ENCODE measurements around the gene SCUBE2.
A peak's percentile ranks its signal among the peaks of the same experiment; 100 is the strongest.

SCUBE2 gene

DNA sequence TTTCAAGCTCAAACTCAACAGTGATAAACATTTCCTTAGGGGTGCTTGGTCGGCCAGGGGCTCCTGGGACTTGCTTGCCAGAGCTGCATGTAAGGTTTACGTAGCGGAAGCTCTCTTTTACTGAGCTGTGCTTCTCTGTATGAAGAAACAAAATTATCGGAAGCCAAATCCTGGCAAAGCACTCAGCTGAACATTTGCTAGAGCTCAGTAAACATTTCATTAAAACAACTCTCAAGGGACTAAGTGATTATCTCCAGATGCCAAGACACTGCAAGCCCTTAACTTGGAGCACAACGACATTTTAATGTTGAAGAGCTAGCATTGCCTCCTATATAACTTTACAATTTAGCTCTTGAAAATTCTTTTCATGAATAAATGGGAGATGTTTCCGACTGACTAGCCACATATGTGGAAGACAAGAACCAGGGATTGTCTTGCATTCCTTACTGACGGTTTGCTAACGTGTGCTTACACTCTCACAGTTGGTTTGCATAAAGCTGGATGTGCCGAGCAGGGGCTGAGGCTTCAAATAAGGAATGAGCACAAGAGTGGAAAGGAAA, 43.4 kb downstream of the SCUBE2 start:
- DNase-seq (ENCODE audit: extremely low read depth in 1 of 2, low read depth in 1 of 2) = no peak

DNA sequence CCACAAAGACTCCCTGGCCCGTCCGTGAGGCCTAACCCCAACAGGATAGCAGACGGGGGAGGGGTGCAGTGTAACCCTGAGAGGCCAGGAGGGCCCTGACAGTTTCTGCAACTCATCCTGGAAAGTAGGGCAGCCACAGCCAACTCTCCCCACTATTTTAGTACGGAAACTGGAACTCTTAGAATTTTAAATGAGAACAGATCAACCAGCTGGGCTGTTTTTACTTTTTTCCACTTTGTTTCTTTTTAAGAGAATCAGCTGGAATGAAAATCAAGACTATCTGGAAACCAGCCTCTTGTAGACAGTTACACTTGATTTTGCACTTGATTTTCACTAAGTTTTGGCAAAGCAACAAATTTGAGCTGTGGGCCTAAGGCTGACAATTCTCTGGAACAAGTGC, 44.9 kb downstream of the SCUBE2 start:
- no peak for DNase-seq (ENCODE audit: extremely low read depth in 1 of 2, low read depth in 1 of 2)

DNA sequence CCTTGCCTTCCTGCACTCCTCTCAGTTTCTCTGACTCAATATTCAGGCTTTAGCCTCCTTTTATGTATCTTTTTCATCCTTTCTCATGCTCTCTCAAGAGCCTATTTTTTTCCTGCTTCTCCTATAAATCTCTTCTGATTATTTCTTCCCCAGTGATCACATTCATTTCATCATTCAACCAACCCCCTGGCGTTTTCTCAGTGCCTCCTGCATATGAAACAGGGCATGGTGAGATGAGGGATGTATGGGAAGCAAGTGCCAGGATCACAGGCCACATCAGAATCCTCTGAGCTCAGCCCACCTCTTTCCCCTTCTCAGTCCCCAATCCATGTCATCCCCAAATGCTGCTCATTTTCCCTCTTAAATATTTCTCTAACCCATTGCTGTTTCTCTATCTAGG, 48.9 kb downstream of the SCUBE2 start:
- no peak for DNase-seq (ENCODE audit: extremely low read depth in 1 of 2, low read depth in 1 of 2)

DNA sequence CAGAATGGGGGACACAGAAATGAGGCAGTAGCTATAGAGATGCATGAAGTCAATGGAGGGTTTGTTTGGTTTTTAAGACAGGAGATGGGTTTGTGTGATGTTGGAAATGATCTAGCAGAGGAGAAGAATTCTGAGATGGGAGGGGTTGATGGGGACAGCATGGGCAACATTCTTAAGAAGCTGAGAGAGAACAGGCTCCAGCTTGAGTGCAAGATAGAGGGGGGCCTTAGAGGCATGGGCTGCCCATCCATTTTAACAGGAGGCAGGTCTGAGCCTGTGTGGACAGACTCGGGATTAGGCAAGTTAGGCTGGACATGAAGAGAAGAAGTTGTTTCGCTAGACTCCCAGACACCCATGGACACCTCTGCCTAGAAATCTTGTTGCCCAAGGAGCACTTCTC, 49.7 kb downstream of the SCUBE2 start:
- DNase-seq (ENCODE audit: extremely low read depth in 1 of 2, low read depth in 1 of 2) = no peak

DNA sequence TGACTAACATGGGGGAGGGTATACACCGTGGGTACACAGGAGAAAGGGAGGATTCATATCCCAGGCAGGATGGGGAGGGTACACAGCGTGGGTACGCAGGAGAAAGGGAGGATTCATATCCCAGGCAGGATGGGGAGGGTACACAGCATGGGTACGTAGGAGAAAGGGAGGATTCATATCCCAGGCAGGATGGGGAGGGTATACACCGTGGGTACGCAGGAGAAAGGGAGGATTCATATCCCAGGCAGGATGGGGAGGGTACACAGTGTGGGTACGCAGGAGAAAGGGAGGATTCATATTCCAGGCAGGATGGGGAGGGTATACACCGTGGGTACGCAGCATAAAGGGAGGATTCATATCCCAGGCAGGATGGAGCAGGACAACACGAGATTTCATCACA, 51.0 kb downstream of the SCUBE2 start:
- DNase-seq (ENCODE audit: extremely low read depth in 1 of 2, low read depth in 1 of 2) = no peak

DNA sequence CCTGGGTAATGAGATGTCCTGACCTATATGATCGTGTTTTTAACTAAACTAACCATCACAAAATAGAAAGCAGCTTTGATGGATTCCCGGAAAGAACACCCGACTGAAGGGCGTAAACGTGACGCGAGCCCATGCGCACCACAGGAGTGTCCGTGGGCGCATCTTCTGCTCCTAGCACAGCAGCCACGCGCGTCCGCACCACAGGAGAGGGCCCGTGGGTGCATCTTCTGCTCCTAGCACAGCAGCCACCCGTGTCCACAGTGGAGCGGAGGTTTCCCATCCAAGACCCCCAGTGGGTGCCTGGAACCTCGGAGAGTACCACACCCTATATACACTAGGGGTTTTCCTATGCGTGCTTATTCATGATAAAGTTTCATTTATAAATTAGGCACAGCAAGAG, 51.5 kb downstream of the SCUBE2 start:
- no peak for DNase-seq (ENCODE audit: extremely low read depth in 1 of 2, low read depth in 1 of 2)

DNA sequence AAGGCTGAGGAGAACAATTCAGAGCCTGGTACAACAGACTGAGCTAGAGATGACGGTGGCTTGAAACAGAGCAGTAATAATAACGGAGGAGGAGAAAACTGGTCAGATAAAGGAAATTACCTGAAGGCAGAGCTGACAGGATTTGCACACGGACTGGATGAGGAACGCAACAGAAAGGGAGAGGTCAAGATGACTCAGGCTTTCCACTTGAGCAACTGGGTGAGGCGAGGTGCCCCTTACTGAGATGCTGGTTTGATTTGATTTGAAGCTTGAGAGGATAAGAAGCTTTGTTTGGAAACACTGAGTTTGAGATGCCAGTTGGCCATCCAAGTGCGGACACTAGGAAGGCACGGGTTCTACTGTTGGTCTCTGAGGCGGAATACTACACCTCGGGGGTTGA, 52.2 kb downstream of the SCUBE2 start:
- no peak for DNase-seq (ENCODE audit: extremely low read depth in 1 of 2, low read depth in 1 of 2)

DNA sequence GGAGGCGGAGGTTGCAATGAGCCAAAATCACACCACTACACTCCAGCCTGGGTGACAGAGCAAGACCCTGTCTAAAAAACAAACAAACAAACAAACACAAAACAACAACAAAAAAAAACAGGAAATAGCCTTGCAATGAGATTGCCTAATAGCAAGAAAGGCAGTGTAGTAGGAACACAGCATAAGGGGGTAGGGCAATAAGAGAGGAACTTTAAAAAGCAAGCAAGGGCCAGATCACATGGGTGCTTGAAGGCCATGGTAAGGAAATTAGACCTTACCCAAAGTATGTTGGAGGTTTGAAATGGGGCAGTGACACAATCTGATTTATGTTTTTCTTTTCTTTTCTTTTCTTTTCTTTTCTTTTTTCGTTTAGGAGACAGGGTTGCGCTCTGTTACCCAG, 52.9 kb downstream of the SCUBE2 start:
- no peak for DNase-seq (ENCODE audit: extremely low read depth in 1 of 2, low read depth in 1 of 2)

DNA sequence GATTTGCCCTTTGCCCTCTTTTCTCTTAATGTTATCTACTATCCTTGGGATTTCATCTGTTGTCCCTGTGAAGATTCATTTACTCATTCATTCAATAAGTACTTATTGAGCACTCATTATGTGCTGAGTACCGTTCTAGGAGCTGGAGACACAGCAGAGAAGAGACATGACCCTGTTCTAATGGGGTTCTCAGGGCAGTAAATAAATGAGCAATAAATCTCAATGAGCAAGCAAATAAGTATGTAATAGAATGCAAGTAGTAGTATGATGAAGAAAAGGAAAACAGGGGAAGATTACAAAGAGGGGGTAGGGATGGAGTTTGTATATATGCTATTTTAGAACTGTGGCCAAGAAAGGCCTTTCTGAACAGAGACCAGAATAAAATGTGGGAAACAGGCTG, 53.4 kb downstream of the SCUBE2 start:
- no peak for DNase-seq (ENCODE audit: extremely low read depth in 1 of 2, low read depth in 1 of 2)

DNA sequence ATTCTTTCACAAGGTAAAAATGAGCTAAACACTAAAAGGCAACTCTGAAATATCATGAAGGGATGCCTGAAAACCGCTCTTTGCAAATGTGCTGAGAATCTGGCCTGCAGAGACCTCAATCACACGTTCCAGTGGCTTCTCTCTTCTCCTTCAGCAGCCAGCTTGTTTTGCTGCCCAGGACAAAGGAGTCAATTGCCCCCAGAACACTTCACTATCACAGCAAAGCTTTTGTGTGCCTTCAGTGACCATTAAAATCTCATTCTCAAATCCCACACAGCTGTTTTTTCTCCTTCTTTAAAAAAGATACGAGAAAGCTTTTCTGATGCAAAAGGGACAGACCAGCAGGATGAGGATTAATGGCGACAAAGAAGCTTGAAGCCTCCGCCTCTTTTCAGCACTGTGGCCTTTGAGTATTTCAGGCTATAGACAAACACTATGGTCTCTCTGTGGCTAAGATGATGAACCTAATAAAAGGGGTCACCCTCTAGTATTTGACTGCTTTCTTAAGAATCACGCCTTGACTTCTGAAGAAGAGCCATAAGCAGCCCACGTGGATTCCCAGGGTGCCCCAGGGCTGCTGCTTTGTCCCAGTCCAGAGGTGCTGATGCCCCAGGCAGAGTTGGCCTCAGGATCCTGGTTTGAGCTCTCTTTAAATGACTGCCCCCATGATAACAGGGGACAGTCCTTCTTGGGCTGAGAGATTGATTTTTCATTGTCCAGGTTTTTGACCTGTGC, 54.2 kb downstream of the SCUBE2 start:
- DNase-seq (ENCODE audit: extremely low read depth in 1 of 2, low read depth in 1 of 2) = no peak

DNA sequence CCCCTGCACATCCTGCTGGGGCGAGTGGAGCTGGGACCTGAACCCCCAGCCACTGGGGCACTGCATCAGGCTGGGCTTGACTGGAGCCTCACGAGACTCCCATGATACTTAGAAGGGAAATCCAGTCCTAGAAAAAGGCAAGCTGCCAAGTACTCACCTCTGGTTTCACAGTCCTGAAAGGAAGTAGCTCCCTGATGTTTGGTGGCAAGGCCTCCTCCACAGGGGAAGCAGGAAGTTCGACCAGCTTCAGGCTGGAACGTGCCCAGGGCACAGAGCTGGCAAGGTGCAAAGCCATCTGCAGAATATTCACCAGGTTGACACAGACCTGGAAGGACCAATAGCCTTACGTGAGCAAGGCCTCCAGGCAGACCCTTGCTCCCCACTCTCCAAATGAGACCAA, 60.8 kb downstream of the SCUBE2 start:
- DNase-seq (ENCODE audit: extremely low read depth in 1 of 2, low read depth in 1 of 2) = no peak

DNA sequence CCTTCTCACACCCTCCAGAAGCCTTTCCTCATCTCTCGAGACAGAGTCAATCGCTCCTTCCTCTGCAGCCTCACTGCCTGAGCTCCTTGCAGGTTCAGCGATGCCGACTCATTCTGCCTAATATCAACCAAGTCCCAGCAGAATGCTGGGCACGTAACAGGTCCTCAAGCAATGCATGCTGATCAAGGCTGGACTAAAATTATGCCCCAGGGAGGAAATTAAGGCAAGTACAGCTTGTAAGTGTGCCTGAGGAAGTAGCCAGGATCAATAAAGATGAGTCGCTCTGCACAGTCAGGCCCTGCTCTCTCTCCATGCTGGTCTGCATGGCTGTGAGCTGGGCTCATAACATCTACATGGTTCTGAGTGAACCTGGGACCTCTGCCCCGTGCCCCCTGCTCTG, 62.0 kb downstream of the SCUBE2 start:
- DNase-seq (ENCODE audit: extremely low read depth in 1 of 2, low read depth in 1 of 2) = no peak

DNA sequence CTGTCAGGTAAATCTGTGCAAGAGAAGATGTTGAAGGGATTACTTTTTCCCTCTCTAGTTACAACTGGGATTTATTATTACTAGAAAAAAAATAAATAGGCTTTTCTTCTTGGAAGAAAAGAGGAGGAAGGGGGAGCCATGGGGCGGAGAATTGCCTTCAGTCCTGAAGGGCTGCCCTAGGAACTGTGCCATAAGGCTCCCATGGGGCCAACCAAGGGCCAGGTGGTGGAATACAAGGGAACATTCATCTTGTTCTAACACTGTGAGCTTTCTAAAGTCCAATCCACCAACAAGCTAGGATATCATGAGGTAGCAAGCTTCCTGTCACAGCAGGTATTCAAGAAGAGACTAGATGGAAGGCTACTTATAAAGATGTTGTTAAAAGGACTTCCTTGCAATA, 62.8 kb downstream of the SCUBE2 start:
- DNase-seq (ENCODE audit: extremely low read depth in 1 of 2, low read depth in 1 of 2) = no peak

DNA sequence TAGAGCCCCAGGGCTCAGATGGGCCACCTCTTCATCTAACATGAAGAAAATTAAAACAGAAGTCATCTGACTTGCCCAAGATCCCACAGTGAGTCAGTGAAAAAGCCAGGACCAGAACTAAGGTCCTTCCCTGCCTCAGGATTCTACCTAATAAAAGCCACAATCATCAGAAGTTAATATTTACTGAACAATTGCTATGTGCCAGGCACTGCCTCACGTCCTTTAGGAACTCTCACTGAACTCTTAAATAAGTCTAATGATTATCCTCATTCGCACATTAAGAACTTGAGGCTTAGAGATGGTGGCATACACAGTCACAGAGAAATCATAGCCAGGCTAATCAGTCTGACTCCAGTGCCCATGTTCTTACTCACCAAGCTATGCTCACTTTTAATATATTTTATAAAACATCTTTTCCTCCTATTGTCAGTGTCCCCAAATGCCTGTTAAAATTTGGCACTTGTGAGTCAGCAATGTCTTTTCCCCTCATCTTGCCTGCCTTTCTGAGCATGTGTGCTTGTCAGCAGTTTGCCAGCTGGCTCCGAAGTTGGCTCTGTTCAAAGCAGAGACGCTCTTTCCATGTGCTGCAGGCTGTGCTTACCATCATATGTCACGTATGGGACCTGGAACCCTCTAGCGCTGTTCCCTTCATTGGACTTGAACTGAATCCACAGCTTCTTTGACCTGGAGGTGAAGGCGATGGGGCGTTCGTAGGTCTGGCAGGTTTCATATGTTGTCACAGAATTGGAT, 66.1 kb downstream of the SCUBE2 start:
- no peak for DNase-seq (ENCODE audit: extremely low read depth in 1 of 2, low read depth in 1 of 2)

DNA sequence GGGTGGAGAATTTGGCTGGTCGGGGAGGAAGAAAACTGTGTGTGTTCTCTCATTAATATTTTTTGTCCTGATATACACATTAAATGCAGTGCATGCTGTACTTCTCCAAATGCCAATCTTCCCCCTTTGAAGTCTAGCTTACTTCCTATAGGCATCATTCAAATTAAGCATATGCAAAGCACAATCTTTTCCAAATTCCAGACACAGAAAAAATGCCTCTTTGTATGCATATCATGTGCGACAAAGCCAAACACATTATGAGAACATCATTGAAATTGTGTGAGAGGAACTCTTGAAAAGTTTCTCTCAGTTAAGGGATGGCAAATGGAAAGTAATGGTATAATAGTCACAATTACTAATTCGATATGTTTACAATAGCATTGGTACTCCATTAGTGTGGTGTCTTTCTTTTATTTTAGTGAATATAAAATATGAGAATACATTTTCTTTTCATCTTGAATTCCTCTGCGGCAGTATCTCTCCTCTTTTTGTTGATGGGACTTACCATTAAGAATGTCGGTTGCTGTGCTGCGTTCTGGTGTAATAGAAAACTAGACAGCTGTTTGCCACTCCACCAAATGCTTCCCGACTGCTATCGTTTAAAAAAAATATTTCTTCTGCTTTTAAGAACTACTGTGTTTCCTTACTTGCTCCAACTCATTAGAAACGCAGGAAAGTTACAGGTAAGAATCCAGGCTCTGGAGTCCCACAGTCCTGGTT, 68.3 kb downstream of the SCUBE2 start:
- no peak for DNase-seq (ENCODE audit: extremely low read depth in 1 of 2, low read depth in 1 of 2)

DNA sequence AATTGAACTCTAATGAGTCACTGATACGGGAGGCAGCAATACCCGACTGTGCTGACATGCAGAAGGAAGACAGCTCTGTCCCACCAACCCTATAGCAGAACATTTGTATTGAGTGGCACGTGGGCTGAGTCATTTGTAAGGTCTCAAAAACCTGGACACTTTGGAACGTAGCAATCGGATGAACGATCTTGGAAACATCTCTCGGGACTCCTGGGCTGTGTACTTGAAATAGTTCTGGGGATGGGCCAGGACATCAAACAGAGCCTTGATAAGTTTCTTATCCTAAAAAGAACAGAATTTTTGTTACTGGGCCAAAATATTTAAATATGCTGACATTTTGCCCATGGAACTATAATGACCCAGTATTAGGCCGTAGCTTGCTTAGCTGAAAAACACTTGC, 70.5 kb downstream of the SCUBE2 start:
- DNase-seq (ENCODE audit: extremely low read depth in 1 of 2, low read depth in 1 of 2) = no peak

DNA sequence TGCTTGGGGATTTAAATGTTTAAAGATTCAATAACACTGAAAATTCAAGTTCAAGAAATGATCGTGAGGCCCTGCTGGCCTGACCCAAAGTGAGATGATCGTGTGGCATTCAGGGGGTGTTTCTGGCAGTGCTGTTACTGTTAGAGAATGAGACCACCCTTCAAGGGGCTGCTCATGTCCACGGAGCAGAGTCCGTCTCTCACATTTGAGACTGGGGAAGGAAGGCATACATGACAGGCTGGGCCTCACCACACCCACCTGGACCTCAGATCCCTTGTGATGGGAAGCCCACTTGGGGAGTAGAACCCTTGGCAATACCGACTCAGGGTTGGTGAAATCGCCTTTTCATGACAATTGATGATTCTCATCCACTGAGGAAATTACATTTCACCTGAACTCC, 71.5 kb downstream of the SCUBE2 start:
- no peak for DNase-seq (ENCODE audit: extremely low read depth in 1 of 2, low read depth in 1 of 2)

DNA sequence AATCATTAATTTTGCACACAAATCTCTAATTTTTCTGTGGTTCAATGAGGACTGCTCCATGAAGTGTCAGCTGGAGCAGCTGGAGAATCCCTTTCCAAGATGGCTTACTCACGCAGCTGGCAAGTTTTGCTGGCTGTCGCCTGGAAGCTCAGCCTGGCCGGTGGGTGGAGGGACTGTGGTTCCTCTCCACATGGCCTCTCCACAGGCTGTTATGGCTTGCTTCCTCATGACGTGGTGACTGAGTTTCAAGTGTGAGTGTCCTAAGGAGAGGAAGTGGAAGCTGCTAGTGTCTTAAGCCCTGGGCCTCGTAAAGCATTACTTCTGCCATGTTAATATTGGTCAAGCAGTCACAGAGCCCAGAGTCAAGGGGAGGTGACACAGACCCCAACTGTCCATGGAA, 73.6 kb downstream of the SCUBE2 start:
- no peak for DNase-seq (ENCODE audit: extremely low read depth in 1 of 2, low read depth in 1 of 2)

DNA sequence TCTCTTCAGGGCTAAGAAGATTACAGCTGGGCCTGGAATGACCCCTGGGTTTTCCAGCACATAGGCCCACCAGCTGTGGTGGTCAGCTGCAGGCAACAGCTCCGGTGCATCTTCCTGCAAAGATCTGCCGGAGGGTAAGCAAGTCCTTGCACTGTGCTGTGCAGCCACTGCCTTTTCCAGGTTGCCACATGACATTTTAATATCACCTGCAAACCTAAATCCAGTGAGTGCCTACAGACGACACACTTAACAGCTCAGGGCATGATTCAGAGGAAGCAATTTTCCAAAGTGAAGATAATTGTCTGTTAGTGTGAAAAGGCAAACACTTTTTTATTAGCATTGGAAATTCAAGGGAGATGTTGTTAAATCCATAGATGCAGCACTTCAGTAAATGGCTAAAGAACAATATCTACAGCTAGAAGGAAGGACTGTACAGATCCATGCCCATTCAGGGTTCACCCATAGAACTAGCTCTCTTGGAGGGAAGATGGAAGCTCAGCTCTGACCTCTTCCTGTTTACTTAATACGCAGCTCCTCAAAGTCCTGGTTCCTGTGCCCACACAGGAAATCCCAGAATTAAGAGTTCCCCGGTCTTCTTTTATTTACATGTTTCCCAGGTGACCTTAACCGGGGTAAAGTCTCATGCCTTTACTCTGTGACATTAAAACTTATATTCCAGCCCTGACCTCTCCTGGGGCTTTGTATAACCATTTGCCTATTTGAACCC, 74.3 kb downstream of the SCUBE2 start:
- DNase-seq (ENCODE audit: extremely low read depth in 1 of 2, low read depth in 1 of 2) = no peak

DNA sequence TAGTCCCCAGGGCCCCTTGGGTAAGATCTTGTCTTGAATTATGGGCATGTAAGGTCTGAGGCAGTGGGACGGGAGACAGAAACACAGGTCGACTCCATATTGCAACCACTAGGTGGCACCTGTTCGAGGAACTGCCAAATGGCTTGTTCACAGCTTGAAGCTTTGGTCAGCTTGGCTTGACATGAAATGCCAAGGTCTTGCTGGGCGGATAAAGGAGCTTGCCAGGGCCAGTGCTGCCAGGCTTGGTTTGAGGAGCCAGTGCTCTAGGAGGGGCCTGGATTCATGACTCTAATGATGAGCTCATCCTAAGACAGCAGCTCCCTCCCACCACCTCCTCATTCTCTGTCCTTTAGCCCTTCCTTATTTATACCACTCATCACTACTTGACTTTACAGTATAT, 75.7 kb downstream of the SCUBE2 start:
- peak in 1 of 2 donors; percentile 36 for DNase-seq (ENCODE audit: extremely low read depth in 1 of 2, low read depth in 1 of 2)

DNA sequence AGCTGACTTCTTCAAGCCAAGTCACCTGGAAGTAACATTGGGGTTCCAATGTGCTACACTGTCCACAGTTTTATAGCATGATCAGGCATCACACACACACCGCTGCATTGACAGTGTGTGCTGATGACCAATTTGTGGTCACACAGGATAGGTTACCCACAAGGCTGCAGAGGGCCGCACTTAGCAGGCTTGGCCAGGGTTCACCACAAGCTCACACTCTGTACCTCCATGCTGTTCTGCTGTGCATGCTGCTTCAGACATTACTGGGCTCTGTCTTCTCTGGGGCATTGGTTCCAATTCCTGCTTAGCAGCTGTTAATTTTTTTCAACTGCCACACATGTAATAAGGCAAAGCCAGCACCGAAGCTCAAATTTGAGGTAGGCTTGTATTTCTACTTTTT, 76.6 kb downstream of the SCUBE2 start:
- no peak for DNase-seq (ENCODE audit: extremely low read depth in 1 of 2, low read depth in 1 of 2)

All from stimulated activated CD8-positive, alpha-beta memory T cell treated with anti-CD3 and anti-CD28 coated beads, Interleukin-7, amount 100 ng/mL, for 48 hours (primary cell).